H9 (cell line): Measurements from ENCODE around the gene TAOK1. TPM values are rescaled to one million over a fixed set of nuclear protein-coding genes. Genes with fewer than 3 reads are reported as not detected.
A peak's percentile ranks its signal among the peaks of the same experiment; 100 is the strongest.

Source experiments
- DNase-seq: peaks from one replicate; pipeline ENCODE4 v3.0.0-alpha.2; 2017
- H2AFZ ChIP-seq: one replicate; pipeline ENCODE4 v1.6.1; 2013; ENCODE audit warnings: mild to moderate bottlenecking, low read length, control low read depth, moderate library complexity
- H2AK5ac ChIP-seq: 2 replicates; pipeline ENCODE4 v1.6.1; 2013; ENCODE audit warnings: low read length, control low read depth, mixed read lengths; ENCODE audit not compliant: insufficient read length
- H2BK120ac ChIP-seq: one replicate; pipeline ENCODE4 v1.6.1; 2013; ENCODE audit warnings: low read depth, mild to moderate bottlenecking, low read length, control low read depth, inconsistent platforms; ENCODE audit not compliant: poor library complexity, severe bottlenecking
- H2BK12ac ChIP-seq: 2 replicates; pipeline ENCODE4 v1.6.1; 2013; ENCODE audit warnings: low read length, control low read depth, mixed read lengths, low read depth; ENCODE audit not compliant: insufficient read length
- H2BK15ac ChIP-seq: 2 replicates; pipeline ENCODE4 v1.6.1; 2013; ENCODE audit warnings: low read depth, low read length, control low read depth
- H2BK20ac ChIP-seq: one replicate; pipeline ENCODE4 v1.6.1; 2013; ENCODE audit warnings: low read depth, mild to moderate bottlenecking, low read length, control low read depth, inconsistent platforms; ENCODE audit not compliant: poor library complexity, severe bottlenecking
- H2BK5ac ChIP-seq: 2 replicates; pipeline ENCODE4 v1.6.1; 2013; ENCODE audit warnings: low read length, control low read depth, mixed read lengths; ENCODE audit not compliant: insufficient read length
- H3K14ac ChIP-seq: 2 replicates; pipeline ENCODE4 v1.6.1; 2013; ENCODE audit warnings: low read length, control low read depth; ENCODE audit not compliant: insufficient read depth
- H3K18ac ChIP-seq: 2 replicates; pipeline ENCODE4 v1.6.1; 2013; ENCODE audit warnings: low read depth, mild to moderate bottlenecking, mixed read lengths, low read length, control low read depth; ENCODE audit not compliant: insufficient read length
- H3K23ac ChIP-seq: 2 replicates; pipeline ENCODE4 v1.6.1; 2013; ENCODE audit warnings: low read length, control low read depth, mixed read lengths, low read depth; ENCODE audit not compliant: insufficient read length
- H3K23me2 ChIP-seq: 2 replicates; pipeline ENCODE4 v1.6.1; 2013; ENCODE audit warnings: low read depth, mild to moderate bottlenecking, mixed read lengths, low read length, control low read depth; ENCODE audit not compliant: insufficient read length, poor library complexity, severe bottlenecking
- H3K27ac ChIP-seq: 2 replicates; pipeline ENCODE4 v1.5.1; 2013; ENCODE audit warnings: low read length, control low read depth, mixed read lengths, low read depth; ENCODE audit not compliant: insufficient read length
- H3K27me3 ChIP-seq: 2 replicates; pipeline ENCODE4 v1.6.1; 2013; ENCODE audit warnings: low read length, control low read depth, inconsistent platforms; ENCODE audit not compliant: insufficient read depth
- H3K4ac ChIP-seq: 2 replicates; pipeline ENCODE4 v1.6.1; 2013; ENCODE audit warnings: low read depth, mild to moderate bottlenecking, control low read depth, inconsistent platforms, low read length, moderate library complexity
- H3K4me1 ChIP-seq: 2 replicates; pipeline ENCODE4 v1.6.1; 2013; ENCODE audit warnings: low read length, control low read depth, inconsistent platforms; ENCODE audit not compliant: insufficient read depth
- H3K4me2 ChIP-seq: 2 replicates; pipeline ENCODE4 v1.6.1; 2013; ENCODE audit warnings: low read length, control low read depth, mixed read lengths; ENCODE audit not compliant: insufficient read length, insufficient read depth
- H3K56ac ChIP-seq: 2 replicates; pipeline ENCODE4 v1.6.1; 2013; ENCODE audit warnings: low read depth, mild to moderate bottlenecking, mixed read lengths, low read length, control low read depth; ENCODE audit not compliant: insufficient read length
- H3K79me1 ChIP-seq: 2 replicates; pipeline ENCODE4 v1.6.1; 2013; ENCODE audit warnings: low read depth, mild to moderate bottlenecking, moderate library complexity, low read length, control low read depth, inconsistent platforms; ENCODE audit not compliant: insufficient read depth, poor library complexity, severe bottlenecking
- H3K79me2 ChIP-seq: 2 replicates; pipeline ENCODE4 v1.6.1; 2013; ENCODE audit warnings: low read length, control low read depth, inconsistent platforms; ENCODE audit not compliant: insufficient read depth
- H3K9ac ChIP-seq: 2 replicates; pipeline ENCODE4 v1.6.1; 2013; ENCODE audit warnings: low read length, control low read depth, mixed read lengths; ENCODE audit not compliant: insufficient read length; ENCODE audit errors: extremely low read depth
- H3K9me3 ChIP-seq: one replicate; pipeline ENCODE4 v1.6.1; 2013; ENCODE audit warnings: low read depth, low read length, inconsistent platforms; ENCODE audit not compliant: control insufficient read depth
- H3T11ph ChIP-seq: one replicate; pipeline ENCODE4 v1.6.1; 2013; ENCODE audit warnings: mild to moderate bottlenecking, low read length, control low read depth, inconsistent platforms
- H4K20me1 ChIP-seq: one replicate; pipeline ENCODE4 v1.6.1; 2013; ENCODE audit not compliant: control insufficient read depth, insufficient read length, insufficient read depth
- H4K5ac ChIP-seq: 2 replicates; pipeline ENCODE4 v1.6.1; 2013; ENCODE audit warnings: low read depth, mild to moderate bottlenecking, mixed read lengths, low read length, control low read depth; ENCODE audit not compliant: insufficient read length
- H4K8ac ChIP-seq: replicated peaks from 2 replicates; pipeline ENCODE4 v1.6.1; 2013; ENCODE audit warnings: low read length, control low read depth, mixed read lengths, low read depth; ENCODE audit not compliant: insufficient read length
- H4K91ac ChIP-seq: 2 replicates; pipeline ENCODE4 v1.6.1; 2013; ENCODE audit warnings: low read depth, mild to moderate bottlenecking, moderate library complexity, mixed read lengths, low read length, control low read depth; ENCODE audit not compliant: insufficient read length
- H3K27ac Mint-ChIP-seq, 3 experiments: 2 replicates in 2 of 3; 3 replicates in 1 of 3; pipeline ENCODE4 v1.8.0; 2020 to 2021; ENCODE audit warnings: mixed read lengths in 3 of 3, mild to moderate bottlenecking in 1 of 3, moderate library complexity in 1 of 3
- H3K27me3 Mint-ChIP-seq: 2 replicates; pipeline ENCODE4 v1.8.0; 2021; ENCODE audit warnings: low read depth, mild to moderate bottlenecking, moderate library complexity, mixed read lengths
- H3K36me3 Mint-ChIP-seq, 3 experiments: 2 replicates in 2 of 3; 3 replicates in 1 of 3; pipeline ENCODE4 v1.8.0; 2020 to 2021; ENCODE audit warnings: low read depth in 3 of 3, mixed read lengths in 3 of 3; ENCODE audit not compliant: insufficient read depth in 1 of 3
- H3K4me1 Mint-ChIP-seq, 2 experiments: 2 replicates each; pipeline ENCODE4 v1.8.0; 2020; ENCODE audit warnings: mixed read lengths in 2 of 2
- H3K4me3 Mint-ChIP-seq, 2 experiments: 2 replicates in 1 of 2; 3 replicates in 1 of 2; pipeline ENCODE4 v1.8.0; 2020 to 2021; ENCODE audit warnings: mild to moderate bottlenecking in 2 of 2, mixed read lengths in 2 of 2, moderate library complexity in 1 of 2
- H3K9me3 Mint-ChIP-seq, 2 experiments: 2 replicates in 1 of 2; 3 replicates in 1 of 2; pipeline ENCODE4 v1.8.0; 2020; ENCODE audit warnings: mild to moderate bottlenecking in 2 of 2, mixed read lengths in 2 of 2, moderate library complexity in 1 of 2
- CTCF ChIP-seq: fragments of 200-600 bp; sonication (generic); conservative IDR thresholded peaks from 3 replicates; pipeline ENCODE4 v1.8.0; 2021; ENCODE audit warnings: antibody characterized with exemption, mild to moderate bottlenecking
- WGBS: extraction: QIAGEN DNeasy Blood & Tissue Kit; methylation state at CpG from one replicate; pipeline ENCODE4 v1.1.7; 2013; ENCODE audit warnings: missing lambda C conversion rate, low lambda C conversion rate, mixed read lengths; ENCODE audit not compliant: insufficient read length; ENCODE audit errors: extremely low coverage; 5-methylcytosine and 5-hydroxymethylcytosine counted together
- total RNA-seq: library from RNA; stranded (reverse); gene quantifications from 2 replicates; pipeline ENCODE4 v1.2.1, GENCODE V29; 2021

The TAOK1 gene
- total RNA-seq, 1 experiment from 2014 or later = 93.0 TPM

DNA sequence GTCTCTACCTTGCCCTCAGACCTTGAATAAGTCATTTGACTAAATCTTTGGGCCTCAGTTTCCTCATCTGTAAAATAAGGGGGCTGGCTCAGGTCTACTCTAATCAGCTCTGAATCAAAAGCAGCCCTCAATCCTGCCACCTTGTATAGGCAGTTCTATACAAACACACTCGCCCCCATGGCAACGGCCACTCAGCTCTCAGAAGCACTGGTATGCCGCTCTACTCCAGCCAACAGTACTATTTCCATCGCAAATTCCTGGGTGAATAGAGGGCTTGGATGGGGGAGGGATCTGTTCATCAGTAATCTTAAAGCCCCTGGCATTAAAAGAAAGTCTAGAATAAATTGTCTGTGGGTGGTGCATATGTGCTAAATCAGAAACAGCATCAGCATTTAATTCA, 21.2 kb upstream of the TAOK1 start:
- Histone ChIP-seq H2BK5ac (no peak overlapping the region), H3K14ac (no peak overlapping the region), H3K9ac (no peak overlapping the region), H2BK120ac (no peak overlapping the region), H3K9me3 (no peaks in the 10 kb centered on the region), H3K4me1 (no peaks in the 10 kb centered on the region; the same call in 1 of the 2 replicates), H3T11ph (no peak overlapping the region), H2AFZ (no peak overlapping the region), H2AK5ac (no peak overlapping the region), H2BK20ac (peak overlapping the region; percentile 26), H3K23ac (no peak overlapping the region), H3K4me2 (no peak overlapping the region), H3K4ac (no peak overlapping the region), H3K18ac (no peak overlapping the region), H2BK15ac (no peak overlapping the region), H3K27ac (no peak overlapping the region), H3K23me2 (peaks cover 3% of the 10 kb centered on the region), H4K8ac (no peak overlapping the region), H3K79me2 (no peaks in the 10 kb centered on the region), H4K91ac (no peak overlapping the region), H4K20me1 (no peaks in the 10 kb centered on the region), H3K79me1 (no peaks in the 10 kb centered on the region), H3K27me3 (no peaks in the 10 kb centered on the region), H4K5ac (no peak overlapping the region), H2BK12ac (no peak overlapping the region), H3K56ac (no peak overlapping the region)
- WGBS = no CpG with 5 or more reads among the region's 4 CpGs
- no peak for TF ChIP-seq CTCF
- no peaks in the 10 kb centered on the region; a peak in 1 of 7 replicates for H3K36me3 Mint-ChIP-seq
- H3K9me3 Mint-ChIP-seq = no peaks in the 10 kb centered on the region
- H3K4me3 Mint-ChIP-seq = no peak overlapping the region
- H3K27me3 Mint-ChIP-seq = no peaks in the 10 kb centered on the region
- DNase-seq = peak; percentile 68
- no peak overlapping the region for H3K27ac Mint-ChIP-seq
- peaks cover 0 to 3% of the 10 kb centered on the region in 2 experiments; a peak in 1 of 4 replicates for H3K4me1 Mint-ChIP-seq
